Activated naive CD4-positive, alpha-beta T cell treated with anti-CD3 and anti-CD28 coated beads for 36 hours (primary cell): ENCODE measurements around the gene ISYNA1. TPM values are rescaled to one million over a fixed set of nuclear protein-coding genes. Genes with fewer than 3 reads are reported as not detected.

Experiments
- CTCF ChIA-PET: fragments of 350-600 bp; sonication (Branson Sonifier 250); formaldehyde crosslinking; loops from one replicate; lab custom pipeline; 2021; ENCODE audit warnings: antibody characterized with exemption; lab: Charles Lee
- DNase-seq: peaks from one replicate; pipeline ENCODE4 v3.0.0-alpha.2; 2020
- H3K27ac Mint-ChIP-seq: one replicate; pipeline ENCODE4 v1.8.0; 2021; ENCODE audit warnings: mild to moderate bottlenecking, mixed read lengths
- H3K27me3 Mint-ChIP-seq: one replicate; pipeline ENCODE4 v1.8.0; 2021; ENCODE audit warnings: low read depth, mixed read lengths
- H3K36me3 Mint-ChIP-seq: one replicate; pipeline ENCODE4 v1.8.0; 2021; ENCODE audit warnings: low read depth, mixed read lengths
- H3K4me1 Mint-ChIP-seq: one replicate; pipeline ENCODE4 v1.8.0; 2021; ENCODE audit warnings: low read depth, mixed read lengths
- H3K4me3 Mint-ChIP-seq: one replicate; pipeline ENCODE4 v1.8.0; 2021; ENCODE audit warnings: mild to moderate bottlenecking, moderate library complexity, mixed read lengths
- H3K9me3 Mint-ChIP-seq: one replicate; pipeline ENCODE4 v1.8.0; 2021; ENCODE audit warnings: mixed read lengths
- intact Hi-C: fragments of 100-400 bp; cut with micrococcal nuclease; formaldehyde crosslinking; loops from one replicate; pipeline ENCODE4 v1.15.1; 2023
- total RNA-seq, 2 experiments: library from RNA; stranded (reverse); gene quantifications; one replicate each; pipeline ENCODE4 v1.2.3, GENCODE V29; 2021

The ISYNA1 gene
- 10 to 100 TPM; 12.3 to 14.3 TPM for total RNA-seq

GRCh38 chr19:18437491-18438330, at the start of gene ISYNA1:
TSS of gene ISYNA1 (minus strand) at chr19:18438133. CDS start at chr19:18437979, 154 bp downstream.
- peak within 1 kb of the TSS; percentile 54 for H3K4me3 Mint-ChIP-seq
- peak; percentile 31 for DNase-seq

DNA sequence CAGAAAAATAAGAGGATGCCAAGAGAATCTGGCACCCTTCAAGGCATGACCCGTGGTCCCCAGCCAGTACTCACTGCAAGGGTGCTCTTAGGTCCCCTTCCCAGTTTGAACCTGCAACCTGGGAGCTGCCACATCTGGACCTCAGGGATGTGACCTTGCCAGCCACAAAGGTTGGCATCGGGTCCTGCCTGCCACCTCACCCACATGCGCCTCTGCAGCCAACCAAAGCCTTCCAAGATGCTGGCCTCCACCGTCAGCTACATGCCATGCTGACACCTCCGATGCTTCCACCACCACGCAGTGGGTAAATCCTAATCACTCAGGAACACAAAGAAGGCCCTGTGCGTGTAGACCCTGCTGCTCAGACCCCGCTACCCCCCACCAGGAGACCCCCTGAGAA, 48.8 kb upstream of the ISYNA1 start:
- Mint-ChIP-seq H3K9me3 (no peaks in the 10 kb centered on the region), H3K27ac (peak overlapping the region; percentile 37), H3K4me3 (no peak overlapping the region), H3K27me3 (no peaks in the 10 kb centered on the region), H3K4me1 (peaks cover 30% of the 10 kb centered on the region), H3K36me3 (no peaks in the 10 kb centered on the region)
- CTCF ChIA-PET = no interaction called here
- intact Hi-C loops = no loop called here
- DNase-seq = no peak

More at GRCh38 chr19:18437491-18438330, at the start of gene ISYNA1:
- H3K27me3 Mint-ChIP-seq = no peaks in the 10 kb centered on the region
- CTCF ChIA-PET = interaction anchor here (3.6 kb wide), 1 partner anchor 13 kb away, joined by 16 read pairs; no protein-coding TSS in a partner anchor
- peaks cover 32% of the 10 kb centered on the region for H3K4me1 Mint-ChIP-seq
- H3K36me3 Mint-ChIP-seq = peaks cover 5% of the 10 kb centered on the region
- peaks cover 3% of the 10 kb centered on the region for H3K9me3 Mint-ChIP-seq
- intact Hi-C loops = no loop called here
- no peak within 1 kb of the TSS for H3K27ac Mint-ChIP-seq

- no peak for DNase-seq
- H3K4me3 Mint-ChIP-seq = no peak overlapping the region
- intact Hi-C loops = no loop called here
- no peaks in the 10 kb centered on the region for H3K9me3 Mint-ChIP-seq
- no peak overlapping the region for H3K27ac Mint-ChIP-seq
- no peaks in the 10 kb centered on the region for H3K36me3 Mint-ChIP-seq
- CTCF ChIA-PET = interaction anchor here (0.7 to 1.2 kb wide), 6 partner anchors 10 to 35 kb away, joined by 3 to 8 read pairs (median 4); no protein-coding TSS in a partner anchor
- peaks cover 44% of the 10 kb centered on the region for H3K4me1 Mint-ChIP-seq
- H3K27me3 Mint-ChIP-seq = no peaks in the 10 kb centered on the region
These were observed 47.1 kb upstream of the ISYNA1 start for GRCh38 chr19:18484992-18485391.

DNA sequence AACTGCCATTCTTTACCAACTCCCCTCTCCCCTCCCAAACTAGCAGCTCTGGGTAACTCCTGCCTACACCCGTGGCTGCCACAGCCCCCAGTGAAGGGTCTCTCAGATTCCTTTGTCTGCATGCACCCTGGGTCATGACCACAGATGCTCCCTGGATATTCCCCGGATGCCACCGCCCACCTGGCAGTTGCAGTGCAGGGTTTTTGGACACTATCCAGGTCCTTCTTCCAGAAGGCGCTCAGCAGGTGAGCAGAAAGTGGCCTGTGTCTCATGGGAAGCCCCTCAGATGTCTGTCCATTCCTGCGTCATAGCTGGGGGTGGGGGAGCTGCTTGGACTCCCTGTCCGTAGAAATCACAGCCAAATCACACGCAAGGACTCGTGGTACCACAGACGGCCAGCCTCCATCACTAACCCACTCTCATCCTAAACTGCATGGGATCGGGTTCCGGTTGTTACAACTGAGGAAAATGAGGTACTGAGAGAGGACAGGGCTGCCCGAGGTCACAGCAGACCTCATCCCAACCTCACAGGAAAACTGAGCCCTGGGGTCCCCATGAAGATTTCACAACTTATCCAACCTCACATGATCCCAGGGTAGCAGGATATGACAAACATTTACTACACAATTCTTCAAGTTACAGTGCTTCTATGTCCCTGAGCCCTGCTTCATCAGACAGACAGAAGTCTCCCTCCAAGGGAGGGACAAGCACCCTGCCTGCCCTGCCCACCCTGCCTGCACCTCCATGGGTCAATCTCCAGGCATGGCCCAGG, 45.4 kb upstream of the ISYNA1 start:
- DNase-seq = no peak
- Mint-ChIP-seq H3K27me3 (no peaks in the 10 kb centered on the region), H3K9me3 (no peaks in the 10 kb centered on the region), H3K27ac (no peak overlapping the region), H3K36me3 (peaks cover 2% of the 10 kb centered on the region), H3K4me1 (peaks cover 58% of the 10 kb centered on the region), H3K4me3 (no peak overlapping the region)
- CTCF ChIA-PET = interaction anchor here (1.4 to 2.1 kb wide), 2 partner anchors 21 to 36 kb away, joined by 4 to 9 read pairs; no protein-coding TSS in a partner anchor
- intact Hi-C loops = no loop called here

DNA sequence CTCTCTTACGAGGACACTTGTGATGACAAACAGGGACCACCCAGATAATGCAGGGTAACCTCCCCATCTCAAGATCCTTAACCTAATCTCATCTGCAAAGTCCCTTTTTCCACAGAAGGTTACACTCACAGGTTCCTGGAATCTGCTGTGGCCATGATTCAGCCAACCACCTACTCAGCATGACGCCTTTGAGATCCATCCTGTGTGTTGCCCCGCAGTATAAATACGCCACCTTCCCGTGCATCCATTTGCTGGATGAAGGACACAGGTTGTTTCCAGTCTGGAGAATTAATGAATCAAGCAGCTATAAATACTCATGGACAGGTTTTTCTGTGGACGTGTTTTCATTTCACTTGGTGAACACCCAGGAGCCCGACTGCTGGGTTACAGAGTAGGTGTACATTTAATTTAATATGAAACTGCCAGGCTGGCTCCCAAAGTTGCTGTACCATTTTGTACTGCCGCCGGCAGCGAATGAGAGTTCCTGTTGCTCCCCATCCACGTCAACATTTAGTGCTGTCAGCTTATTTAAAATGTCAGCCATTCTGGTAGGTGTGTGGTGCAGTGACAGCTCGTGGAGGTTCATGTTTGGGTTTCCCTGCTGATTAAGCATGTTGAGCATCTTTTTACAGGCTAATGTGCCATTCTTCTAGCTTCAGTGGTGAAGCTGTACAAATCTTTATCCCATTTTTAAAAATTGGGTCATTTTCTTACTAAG, 43.7 kb upstream of the ISYNA1 start:
- intact Hi-C loops = no loop called here
- Mint-ChIP-seq H3K4me3 (no peak overlapping the region), H3K9me3 (no peaks in the 10 kb centered on the region), H3K4me1 (peaks cover 64% of the 10 kb centered on the region), H3K27me3 (no peaks in the 10 kb centered on the region), H3K27ac (no peak overlapping the region), H3K36me3 (peaks cover 2% of the 10 kb centered on the region)
- CTCF ChIA-PET = interaction anchor here (0.8 to 2.1 kb wide), 6 partner anchors 10 to 38 kb away, joined by 3 to 9 read pairs (median 4); no protein-coding TSS in a partner anchor
- DNase-seq = no peak

- CTCF ChIA-PET = no interaction called here
- Mint-ChIP-seq H3K27me3 (no peaks in the 10 kb centered on the region), H3K36me3 (peaks cover 2% of the 10 kb centered on the region), H3K9me3 (no peaks in the 10 kb centered on the region), H3K4me3 (no peak overlapping the region), H3K27ac (peak overlapping the region; percentile 44), H3K4me1 (peaks cover 64% of the 10 kb centered on the region)
- DNase-seq = no peak
- intact Hi-C loops = no loop called here
These were observed 42.2 kb upstream of the ISYNA1 start for GRCh38 chr19:18480006-18480691.

GRCh38 chr19:18478545-18479311, 40.8 kb upstream of the ISYNA1 start:
- H3K4me1 Mint-ChIP-seq = peaks cover 65% of the 10 kb centered on the region
- no peaks in the 10 kb centered on the region for H3K9me3 Mint-ChIP-seq
- H3K4me3 Mint-ChIP-seq = peak overlapping the region; percentile 38
- DNase-seq = peak; percentile 93
- H3K27me3 Mint-ChIP-seq = no peaks in the 10 kb centered on the region
- intact Hi-C loops = loop anchor here (1.0 to 5.0 kb wide), 4 partner anchors 18 to 439 kb away; partner anchors contain the start of genes COPE, DDX49, ELL and UBA52
- H3K27ac Mint-ChIP-seq = peak overlapping the region; percentile 87
- peaks cover 2% of the 10 kb centered on the region for H3K36me3 Mint-ChIP-seq
- CTCF ChIA-PET = interaction anchor here (0.8 to 1.5 kb wide), 5 partner anchors 10 to 143 kb away, joined by 3 to 5 read pairs (median 4); no protein-coding TSS in a partner anchor

DNA sequence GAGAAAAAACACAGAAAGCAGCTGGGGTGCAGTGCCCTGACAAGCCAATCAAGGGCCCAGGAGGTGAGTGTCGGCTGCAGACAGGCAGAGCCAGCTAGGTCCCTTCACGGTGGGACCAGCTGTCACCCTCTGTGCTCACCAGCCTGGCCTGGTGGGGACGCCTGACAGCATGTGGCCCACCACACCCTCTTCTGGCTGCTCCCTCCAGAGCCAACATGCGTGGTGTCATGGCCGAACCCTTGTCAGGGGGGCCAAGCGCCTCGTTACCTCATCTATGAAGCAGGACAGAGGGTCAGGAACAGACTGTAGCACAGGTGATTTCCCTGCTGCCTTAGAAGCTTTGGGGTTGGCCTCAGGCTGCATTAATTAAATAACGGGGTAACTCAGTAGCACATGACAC, 40.0 kb upstream of the ISYNA1 start:
- H3K27ac Mint-ChIP-seq = peak overlapping the region; percentile 87
- intact Hi-C loops = loop anchor here (5.0 kb wide), 2 partner anchors 94 to 439 kb away; partner anchors contain the start of genes COPE, DDX49 and UBA52

GRCh38 chr19:18477042-18477779, 39.3 kb upstream of the ISYNA1 start:
- Mint-ChIP-seq H3K27me3 (no peaks in the 10 kb centered on the region), H3K4me1 (peaks cover 58% of the 10 kb centered on the region), H3K4me3 (no peak overlapping the region), H3K36me3 (peaks cover 2% of the 10 kb centered on the region), H3K9me3 (no peaks in the 10 kb centered on the region), H3K27ac (peak overlapping the region; percentile 87)
- no peak for DNase-seq
- intact Hi-C loops = loop anchor here (5.0 kb wide), 2 partner anchors 95 to 440 kb away; partner anchors contain the start of genes COPE, DDX49 and UBA52
- CTCF ChIA-PET = interaction anchor here (1.5 kb wide), 1 partner anchor 43 kb away, joined by 5 read pairs; no protein-coding TSS in a partner anchor

More for the DNA sequence above, 40.0 kb upstream of the ISYNA1 start:
- Mint-ChIP-seq H3K9me3 (no peaks in the 10 kb centered on the region), H3K4me3 (no peak overlapping the region), H3K36me3 (peaks cover 2% of the 10 kb centered on the region), H3K4me1 (peaks cover 61% of the 10 kb centered on the region), H3K27me3 (no peaks in the 10 kb centered on the region)
- no peak for DNase-seq
- CTCF ChIA-PET = interaction anchor here (0.7 to 1.5 kb wide), 6 partner anchors 9 to 143 kb away, joined by 3 to 5 read pairs (median 4); no protein-coding TSS in a partner anchor

DNA sequence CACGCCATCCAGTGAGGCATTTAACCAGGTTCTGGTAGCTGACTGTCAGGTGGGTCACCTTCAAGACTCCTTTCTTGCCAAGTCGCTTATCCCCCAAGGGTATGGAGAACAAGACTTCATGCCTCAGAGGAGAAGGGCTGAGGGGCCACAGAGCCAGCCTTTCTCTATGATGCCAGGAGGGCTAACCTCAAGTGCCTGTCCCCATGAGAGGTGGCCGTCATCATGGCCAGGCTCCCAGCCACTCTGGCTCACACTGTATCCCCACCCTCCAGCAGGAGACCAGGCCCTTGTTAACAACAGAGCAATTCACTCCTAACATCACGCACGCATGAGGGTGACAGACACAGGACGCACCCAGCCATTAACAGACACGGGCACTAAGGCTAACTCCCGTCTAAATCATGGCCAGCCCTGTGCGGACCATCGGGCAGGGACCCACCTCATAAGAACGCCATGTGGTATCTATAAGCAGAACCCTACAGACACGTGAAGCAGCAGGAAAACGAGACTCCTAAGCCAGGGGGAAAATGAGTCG, 38.6 kb upstream of the ISYNA1 start:
- Mint-ChIP-seq H3K4me1 (peaks cover 57% of the 10 kb centered on the region), H3K4me3 (no peak overlapping the region), H3K27me3 (no peaks in the 10 kb centered on the region), H3K27ac (no peak overlapping the region), H3K36me3 (peaks cover 2% of the 10 kb centered on the region), H3K9me3 (no peaks in the 10 kb centered on the region)
- CTCF ChIA-PET = no interaction called here
- DNase-seq = no peak
- intact Hi-C loops = loop anchor here (5.0 kb wide), 2 partner anchors 96 to 441 kb away; partner anchors contain the start of genes COPE, DDX49 and UBA52
